ENCODE results near the gene CA5A. TPM values are rescaled to one million over a fixed set of nuclear protein-coding genes. Genes with fewer than 3 reads are reported as not detected.

The CA5A gene
- total RNA-seq, 3 donors from 2014 or later, result not detected

GRCh38 chr16:87931504-87931903 is 4.8 kb downstream of the CA5A start:
- H3K36me3 ChIP-seq, result no peaks in the 10 kb centered on the region
- no peaks in the 10 kb centered on the region for H3K9me3 ChIP-seq
- intact Hi-C loops (cut with DNase I; ENCODE audit: low total_unique reads), result no loop called here
- H3K4me3 ChIP-seq, result no peak overlapping the region
- DNase-seq (ENCODE audit: low spot score in 2 of 2), result no peak
- no peak overlapping the region for H3K27ac ChIP-seq
- no peaks in the 10 kb centered on the region for H3K27me3 ChIP-seq
- TF ChIP-seq CTCF (IDR thresholded peaks at IDR 0.05) (no peak), POLR2A (IDR thresholded peaks at IDR 0.05) (no peak), POLR2AphosphoS5 (IDR thresholded peaks at IDR 0.05) (no peak)
- H3K4me1 ChIP-seq, result no peaks in the 10 kb centered on the region

GRCh38 chr16:87930456-87930855 is 5.9 kb downstream of the CA5A start:
- no peak overlapping the region for H3K4me3 ChIP-seq
- no peaks in the 10 kb centered on the region for H3K9me3 ChIP-seq
- H3K27me3 ChIP-seq, result no peaks in the 10 kb centered on the region
- no peak for DNase-seq (ENCODE audit: low spot score in 2 of 2)
- intact Hi-C loops (cut with DNase I; ENCODE audit: low total_unique reads), result no loop called here
- H3K27ac ChIP-seq, result no peak overlapping the region
- H3K36me3 ChIP-seq, result no peaks in the 10 kb centered on the region
- no peaks in the 10 kb centered on the region for H3K4me1 ChIP-seq
- TF ChIP-seq POLR2AphosphoS5 (IDR thresholded peaks at IDR 0.05), result no peak
- TF ChIP-seq CTCF (IDR thresholded peaks at IDR 0.05), result no peak
- no peak for TF ChIP-seq POLR2A (IDR thresholded peaks at IDR 0.05)

GRCh38 chr16:87929986-87930385 is 6.3 kb downstream of the CA5A start:
- Histone ChIP-seq H3K27ac (no peak overlapping the region), H3K27me3 (no peaks in the 10 kb centered on the region)
- TF ChIP-seq CTCF (IDR thresholded peaks at IDR 0.05) (no peak), POLR2A (IDR thresholded peaks at IDR 0.05) (no peak), POLR2AphosphoS5 (IDR thresholded peaks at IDR 0.05) (no peak)

GRCh38 chr16:87927195-87927562 is 9.2 kb downstream of the CA5A start:
- no peaks in the 10 kb centered on the region for H3K4me1 ChIP-seq
- H3K9me3 ChIP-seq, result no peaks in the 10 kb centered on the region
- no peak overlapping the region for H3K4me3 ChIP-seq
- no peaks in the 10 kb centered on the region for H3K27me3 ChIP-seq
- H3K36me3 ChIP-seq, result no peaks in the 10 kb centered on the region
- TF ChIP-seq CTCF (IDR thresholded peaks at IDR 0.05) (no peak), POLR2AphosphoS5 (IDR thresholded peaks at IDR 0.05) (no peak), POLR2A (IDR thresholded peaks at IDR 0.05) (no peak)
- no peak overlapping the region for H3K27ac ChIP-seq
- DNase-seq (ENCODE audit: low spot score in 2 of 2), result no peak
- intact Hi-C loops (cut with DNase I; ENCODE audit: low total_unique reads), result no loop called here

More at GRCh38 chr16:87929986-87930385, 6.3 kb downstream of the CA5A start:
- Histone ChIP-seq H3K36me3 (no peaks in the 10 kb centered on the region), H3K4me1 (no peaks in the 10 kb centered on the region), H3K9me3 (no peaks in the 10 kb centered on the region), H3K4me3 (no peak overlapping the region)
- no peak for DNase-seq (ENCODE audit: low spot score in 2 of 2)
- intact Hi-C loops (cut with DNase I; ENCODE audit: low total_unique reads), result no loop called here

- intact Hi-C loops (cut with DNase I; ENCODE audit: low total_unique reads), result no loop called here
Observed at GRCh38 chr16:87926246-87927194, 9.8 kb downstream of the CA5A start.

More at GRCh38 chr16:87926246-87927194, 9.8 kb downstream of the CA5A start:
- Histone ChIP-seq H3K27ac (no peak overlapping the region), H3K36me3 (no peaks in the 10 kb centered on the region), H3K4me3 (no peak overlapping the region), H3K4me1 (no peaks in the 10 kb centered on the region), H3K27me3 (no peaks in the 10 kb centered on the region), H3K9me3 (no peaks in the 10 kb centered on the region)
- TF ChIP-seq POLR2AphosphoS5 (IDR thresholded peaks at IDR 0.05), result no peak
- no peak for TF ChIP-seq CTCF (IDR thresholded peaks at IDR 0.05)
- no peak for TF ChIP-seq POLR2A (IDR thresholded peaks at IDR 0.05)
- DNase-seq (ENCODE audit: low spot score in 2 of 2), result no peak
